CD4-positive, alpha-beta T cell treated with Interferon gamma for 1 hour (primary cell): ENCODE data around the gene KRTAP2-2.
"Not testable (repeated sequence)": the region's sequence is repeated elsewhere in the genome, so short reads cannot be mapped to it uniquely, and the experiment has no call there.

Experiments
- DNase-seq: peaks from one replicate; pipeline ENCODE4 v3.0.0-alpha.2; 2020

KRTAP2-2 gene

DNA sequence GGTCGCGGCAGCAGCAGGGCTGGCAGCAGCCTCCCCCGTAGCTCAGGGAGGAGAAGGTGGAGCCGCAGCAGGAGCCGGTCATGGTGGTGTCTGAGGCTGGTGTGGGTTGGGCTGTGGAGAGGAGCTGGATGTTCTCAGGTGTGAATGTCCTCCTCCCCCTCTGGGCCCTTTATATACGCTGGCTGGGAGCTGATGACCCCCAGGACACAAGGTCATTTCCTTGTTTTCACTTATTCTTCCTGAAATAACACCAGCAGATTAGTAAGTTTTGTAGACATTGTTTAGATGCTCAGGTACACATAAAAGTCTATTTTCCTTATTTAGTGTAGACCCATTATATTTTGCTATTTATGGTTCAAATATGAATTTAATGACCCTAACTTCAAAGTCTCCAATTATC, at the start of gene KRTAP2-2:
KRTAP2-2 (minus strand) TSS at position 101 of the 400 bp plus-strand sequence; CDS start at position 82, 19 bp downstream.
- not testable (repeated sequence) for DNase-seq

GRCh38 chr17:41104386-41105038, 49.5 kb upstream of the KRTAP2-2 start:
- not testable (repeated sequence) for DNase-seq

DNA sequence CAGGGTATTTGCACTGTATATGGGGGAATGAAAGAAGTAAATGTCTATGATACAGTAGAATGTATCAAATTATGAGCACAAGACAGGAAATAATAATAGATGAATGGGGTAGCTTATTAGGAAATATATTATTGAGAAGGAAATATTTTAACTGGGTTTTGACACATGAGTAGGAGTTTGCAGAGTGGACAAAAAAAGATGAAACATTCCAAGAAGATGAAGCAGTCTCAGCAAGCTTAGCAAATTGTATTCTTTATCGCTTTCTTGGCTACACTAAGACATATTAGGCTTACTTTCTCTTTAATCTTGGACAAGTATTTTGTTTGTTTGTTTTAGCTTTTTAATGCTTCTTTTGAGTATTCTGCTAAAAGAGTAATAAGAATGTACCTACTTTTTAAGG, 48.9 kb upstream of the KRTAP2-2 start:
- DNase-seq, result no peak

DNA sequence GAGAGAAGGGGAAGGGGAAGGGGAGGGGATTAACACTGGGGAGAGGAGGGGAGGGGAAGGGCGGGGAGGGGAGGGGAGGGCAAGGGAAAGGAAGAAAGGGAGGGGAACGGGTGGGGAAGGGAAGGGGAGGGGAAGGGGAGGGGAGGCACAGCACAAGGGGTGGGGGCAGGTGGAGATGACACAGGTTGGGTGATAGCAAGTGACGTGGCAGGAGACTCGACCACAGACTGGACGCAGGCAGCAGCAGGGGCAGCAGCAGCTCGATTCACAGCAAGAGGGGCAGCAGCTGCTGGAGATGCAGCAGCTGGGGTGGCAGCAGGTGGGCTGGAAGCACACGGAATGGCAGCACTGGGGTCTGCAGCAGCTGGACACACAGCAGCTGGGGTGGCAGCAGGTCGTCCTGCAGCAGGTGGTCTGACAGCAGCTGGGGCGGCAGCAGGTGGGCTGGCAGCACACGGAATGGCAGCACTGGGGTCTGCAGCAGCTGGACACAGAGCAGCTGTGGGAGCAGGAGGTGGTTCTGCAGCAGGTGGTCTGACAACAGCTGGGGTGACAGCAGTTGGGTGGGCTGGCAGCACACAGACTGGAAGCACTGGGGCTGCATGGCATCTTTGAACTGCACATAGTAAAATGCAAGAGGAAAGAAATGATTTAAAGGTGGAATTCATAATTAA, 46.7 kb upstream of the KRTAP2-2 start, which contains the start of gene KRTAP4-16:
KRTAP4-16 (minus strand) TSS at position 624 of the 674 bp plus-strand sequence; CDS start at position 624, 0 bp downstream.
- DNase-seq, result no peak

- not testable (repeated sequence) for DNase-seq
Measured at GRCh38 chr17:41099682-41100480, 44.9 kb upstream of the KRTAP2-2 start.

- no peak for DNase-seq
Measured at GRCh38 chr17:41098481-41098880, 43.5 kb upstream of the KRTAP2-2 start.

DNA sequence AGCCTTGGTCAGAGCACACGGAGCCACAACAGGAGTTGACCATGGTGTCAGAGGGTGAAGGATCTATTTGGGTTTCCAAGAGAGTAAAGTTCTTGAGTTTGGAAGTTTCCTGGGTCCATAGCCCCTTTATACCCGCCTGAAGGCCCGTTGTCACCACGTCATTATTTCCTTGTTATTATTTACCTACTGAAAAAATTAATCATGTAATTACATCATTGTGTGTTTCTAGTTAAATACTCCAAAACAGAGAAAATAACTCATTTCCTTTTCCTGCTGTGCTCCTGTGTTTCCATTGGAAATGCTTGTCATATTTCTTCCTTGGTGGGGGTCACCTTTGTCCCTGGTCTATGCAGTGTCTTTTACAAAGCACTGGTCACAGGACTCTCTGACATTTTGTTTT, 43.0 kb upstream of the KRTAP2-2 start, which contains the start of gene KRTAP4-8:
KRTAP4-8 (minus strand) TSS at position 101 of the 400 bp plus-strand sequence; CDS start at position 43, 58 bp downstream.
- DNase-seq, result no peak

GRCh38 chr17:41096055-41096454, 41.0 kb upstream of the KRTAP2-2 start:
- DNase-seq, result no peak

- DNase-seq, result not testable (repeated sequence)
Measured at GRCh38 chr17:41088760-41089352, 33.8 kb upstream of the KRTAP2-2 start.

GRCh38 chr17:41084100-41084856, 29.2 kb upstream of the KRTAP2-2 start, which contains the start of gene KRTAP4-7:
Gene KRTAP4-7 (plus strand): TSS chr17:41084150. CDS start chr17:41084207, 57 bp downstream.
- not testable (repeated sequence) for DNase-seq

- DNase-seq, result not testable (repeated sequence)
Measured at GRCh38 chr17:41083427-41083826, 28.4 kb upstream of the KRTAP2-2 start.

- no peak for DNase-seq
Measured at GRCh38 chr17:41082626-41083025, 27.6 kb upstream of the KRTAP2-2 start.

DNA sequence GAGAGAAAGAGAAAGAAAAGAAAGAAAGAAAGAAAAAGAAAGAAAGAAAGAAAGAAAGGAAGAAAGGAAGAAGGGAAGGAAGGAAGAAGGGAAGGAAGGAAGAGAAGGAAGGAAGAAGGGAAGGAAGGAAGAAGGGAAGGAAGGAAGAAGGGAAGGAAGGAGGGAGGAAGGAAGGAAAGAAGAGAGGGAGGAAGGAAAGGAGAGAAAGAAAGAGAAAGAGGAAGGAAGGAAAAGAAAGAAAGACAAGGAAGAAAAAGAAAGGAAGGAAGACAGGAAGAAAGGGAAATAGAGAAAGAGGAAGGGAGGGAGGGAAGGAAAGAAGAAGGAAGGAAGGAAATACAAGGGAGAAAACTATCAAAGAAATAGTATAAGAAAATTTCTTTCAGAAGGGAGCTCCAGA, 21.8 kb upstream of the KRTAP2-2 start:
- no peak for DNase-seq

DNA sequence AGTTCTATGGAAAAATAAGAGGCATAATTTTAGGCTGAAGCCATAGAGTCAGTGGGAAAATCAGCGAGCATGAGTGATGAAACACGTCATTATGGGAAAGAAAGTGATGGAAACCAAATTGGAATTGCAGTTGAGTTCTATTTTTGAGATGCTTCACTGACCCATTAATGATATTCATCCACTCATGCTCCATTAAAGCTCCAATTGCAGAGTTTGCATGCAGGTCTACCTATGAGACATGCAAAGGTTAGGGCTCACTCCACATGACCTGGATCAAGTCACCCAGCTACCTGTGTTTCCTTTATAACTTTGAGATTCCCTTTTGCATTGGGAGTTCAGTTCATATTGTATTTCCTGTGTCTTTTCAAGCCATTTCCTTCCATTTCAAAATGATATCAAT, 18.6 kb upstream of the KRTAP2-2 start:
- no peak for DNase-seq

DNA sequence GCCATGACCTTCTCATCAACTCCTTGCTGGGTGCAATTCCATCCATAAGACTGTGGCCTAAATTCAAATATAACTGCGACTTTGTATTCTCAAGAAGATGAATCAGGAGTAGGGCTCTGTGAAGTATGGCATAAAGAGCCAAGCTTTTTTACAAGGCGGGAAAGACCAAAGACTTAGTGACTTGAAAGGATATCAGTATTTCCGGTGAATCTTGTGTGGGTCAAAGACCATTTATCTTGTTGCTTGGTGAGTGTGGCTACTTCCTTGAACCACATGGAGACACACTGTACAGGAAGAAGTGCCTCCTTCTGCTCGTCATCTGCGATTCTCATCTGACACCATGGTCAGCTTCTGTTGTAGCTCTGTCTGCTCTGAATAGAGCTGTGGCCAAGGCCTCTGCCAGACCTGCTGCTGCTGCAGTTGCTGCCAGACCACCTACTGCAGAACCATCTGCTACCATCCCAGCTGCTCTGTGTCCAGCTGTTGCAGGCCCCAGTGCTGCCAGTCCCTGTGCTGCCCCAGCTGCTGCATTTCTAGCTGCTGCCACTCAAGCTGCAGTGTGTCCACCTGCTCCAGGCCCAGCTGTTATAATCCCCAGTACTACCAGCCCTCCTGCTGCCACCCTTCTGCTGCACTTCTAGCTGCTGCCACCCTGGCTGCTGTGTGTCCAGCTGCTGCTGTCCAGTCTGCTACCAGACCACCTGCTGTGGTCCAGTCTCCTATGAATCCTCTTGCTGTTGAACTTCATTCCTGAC, 16.8 kb upstream of the KRTAP2-2 start:
- no peak for DNase-seq

DNA sequence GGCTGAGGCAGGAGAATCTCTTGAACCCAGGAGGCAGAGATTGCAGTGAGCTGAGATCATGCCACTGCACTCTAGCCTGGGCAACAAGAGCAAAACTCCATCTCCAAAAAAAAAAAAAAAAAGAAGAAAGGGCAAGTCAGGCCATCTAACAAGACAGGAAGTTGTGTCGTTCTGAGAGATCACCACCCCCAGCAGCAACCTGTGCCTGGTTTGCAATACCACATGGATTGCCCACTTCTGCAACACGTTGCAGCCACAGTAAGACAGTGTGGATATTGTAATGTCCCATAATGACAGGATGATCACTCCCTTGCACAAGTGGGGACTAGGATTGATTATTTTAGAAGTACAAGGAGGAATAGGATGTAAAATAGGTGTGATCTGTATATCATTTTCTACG, 14.0 kb upstream of the KRTAP2-2 start:
- DNase-seq, result no peak

DNA sequence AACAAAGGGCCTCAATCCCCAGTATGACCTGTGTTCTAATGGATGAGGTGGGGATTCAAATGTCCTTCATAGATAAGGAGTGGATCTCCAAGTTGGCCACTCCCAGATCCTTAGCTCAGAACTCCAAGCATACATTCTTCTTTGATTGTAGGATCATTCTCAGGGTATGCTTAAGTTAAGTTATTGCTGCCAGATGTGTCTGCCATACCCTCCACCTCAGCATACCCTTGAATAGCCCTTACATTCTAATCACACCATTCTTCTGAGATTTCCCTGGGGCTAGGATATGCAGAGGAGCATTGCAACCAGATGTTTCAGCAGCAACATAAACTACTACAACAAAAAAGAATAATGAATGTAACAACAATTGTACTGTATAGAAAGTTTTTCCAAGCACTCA, 12.3 kb upstream of the KRTAP2-2 start:
- no peak for DNase-seq

GRCh38 chr17:41065829-41066624, 11.0 kb upstream of the KRTAP2-2 start, which contains the start of gene KRTAP2-4:
Gene KRTAP2-4 (minus strand): TSS chr17:41065879. CDS start chr17:41065845, 34 bp downstream.
- no peak for DNase-seq

DNA sequence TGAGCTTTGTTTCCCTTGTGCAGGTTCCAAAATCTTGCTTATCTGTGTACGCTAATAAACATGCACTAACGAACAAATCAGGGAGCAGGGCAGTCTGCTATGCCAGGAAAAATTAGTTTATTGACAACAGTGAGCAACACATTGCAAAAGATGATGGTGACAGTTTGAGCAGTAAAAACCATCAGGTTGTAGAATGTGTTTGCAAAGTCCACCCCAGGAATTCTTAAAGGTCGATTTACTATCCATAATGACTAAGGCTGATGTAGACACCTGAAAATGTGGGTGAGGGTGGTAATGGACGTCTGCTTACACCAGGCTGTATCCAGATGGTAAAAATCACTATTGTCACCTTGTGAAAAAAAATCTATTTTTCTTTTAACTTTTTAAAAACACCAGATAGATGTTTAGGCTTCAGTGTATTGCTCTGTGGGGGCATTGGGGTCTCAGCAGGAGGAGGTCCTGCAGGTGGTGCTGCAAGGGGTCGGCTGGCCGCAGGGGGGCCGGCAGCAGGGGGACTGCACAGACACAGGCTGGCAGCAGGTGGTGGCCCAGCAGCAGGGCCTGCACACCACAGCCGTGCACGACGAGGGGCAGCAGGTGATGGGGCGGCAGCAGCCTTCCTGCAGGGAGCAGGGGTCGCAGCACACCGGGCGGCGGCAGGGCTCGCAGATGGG, 10.1 kb upstream of the KRTAP2-2 start:
- DNase-seq, result not testable (repeated sequence)

- no peak for DNase-seq
Measured at GRCh38 chr17:41064301-41064700, 9.3 kb upstream of the KRTAP2-2 start.
